PC-9 (cell line): Measurements from ENCODE around the gene KIF21B. TPM values are rescaled to one million over a fixed set of nuclear protein-coding genes. Genes with fewer than 3 reads are reported as not detected.
"Not testable (repeated sequence)": the region's sequence is repeated elsewhere in the genome, so short reads cannot be mapped to it uniquely, and the experiment has no call there.

Experiments
- BruUV-seq: library from RNA; stranded (reverse); fragments of 400-500 nt; replicated peaks from 2 replicates; lab custom pipeline; 2021; lab: Mats Ljungman, UMichigan
- CTCF ChIA-PET: fragments of 300-600 bp; sonication (Branson Sonifier 250); formaldehyde crosslinking; loops from one replicate; lab custom pipeline; 2022; ENCODE audit warnings: antibody characterized with exemption; lab: Charles Lee
- POLR2A ChIA-PET: fragments of 300-600 bp; sonication (Branson Sonifier 250); formaldehyde crosslinking; loops from one replicate; lab custom pipeline; 2022; ENCODE audit warnings: antibody characterized with exemption; ENCODE audit not compliant: unreplicated experiment; lab: Charles Lee
- DNase-seq, 2 experiments: peaks; one replicate each; pipeline versions ENCODE4 v3.0.0 to v3.0.0-alpha.2; 2015 to 2022; ENCODE audit warnings: mixed read lengths in 1 of 2
- H2AFZ ChIP-seq: fragments of 200-600 bp; sonication (generic); 2 replicates; pipeline ENCODE4 v1.8.1; 2017; ENCODE audit warnings: antibody characterized with exemption
- H3F3A ChIP-seq: fragments of 200-600 bp; sonication (generic); 2 replicates; pipeline ENCODE4 v1.8.1; 2017; ENCODE audit warnings: antibody characterized with exemption, mild to moderate bottlenecking, low read depth; ENCODE audit not compliant: insufficient read depth
- H3K27ac ChIP-seq: fragments of 200-600 bp; sonication (generic); 2 replicates; pipeline ENCODE4 v1.6.1; 2016; ENCODE audit warnings: mixed run types
- H3K27me3 ChIP-seq: fragments of 200-600 bp; sonication (generic); 2 replicates; pipeline ENCODE4 v1.6.1; 2016; ENCODE audit warnings: low read depth, mixed run types; ENCODE audit not compliant: insufficient read depth
- H3K36me3 ChIP-seq: fragments of 200-600 bp; sonication (generic); 2 replicates; pipeline ENCODE4 v1.6.1; 2016; ENCODE audit warnings: low read depth, mixed run types
- H3K4me1 ChIP-seq: fragments of 200-600 bp; sonication (generic); replicated peaks from 2 replicates; pipeline ENCODE4 v1.6.1; 2016; ENCODE audit warnings: mixed run types; ENCODE audit not compliant: insufficient read depth
- H3K4me2 ChIP-seq: fragments of 200-600 bp; sonication (generic); 2 replicates; pipeline ENCODE4 v1.6.1; 2017; ENCODE audit warnings: mixed run types
- H3K4me3 ChIP-seq: fragments of 200-600 bp; sonication (generic); 2 replicates; pipeline ENCODE4 v1.6.1; 2016; ENCODE audit warnings: mixed run types
- H3K79me2 ChIP-seq: fragments of 200-600 bp; sonication (generic); 2 replicates; pipeline ENCODE4 v1.6.1; 2017; ENCODE audit warnings: low read depth, mixed run types
- H3K9me2 ChIP-seq: fragments of 200-600 bp; sonication (generic); 2 replicates; pipeline ENCODE4 v1.8.1; 2017; ENCODE audit warnings: mild to moderate bottlenecking; ENCODE audit not compliant: insufficient read depth
- H3K9me3 ChIP-seq: fragments of 200-600 bp; sonication (generic); 2 replicates; pipeline ENCODE4 v1.8.1; 2016; ENCODE audit warnings: low read depth; ENCODE audit not compliant: insufficient read depth
- H4K20me1 ChIP-seq: fragments of 200-600 bp; sonication (generic); 2 replicates; pipeline ENCODE4 v1.8.1; 2017; ENCODE audit not compliant: insufficient read depth
- EZH2 ChIP-seq: fragments of 200-600 bp; sonication (generic); IDR thresholded peaks from 2 replicates; pipeline ENCODE4 v1.8.0; 2017; ENCODE audit warnings: antibody characterized with exemption, low read depth
- intact Hi-C: fragments of 100-400 bp; cut with micrococcal nuclease; formaldehyde crosslinking; loops from one replicate; pipeline ENCODE4 v1.10.0; 2022; ENCODE audit not compliant: unreplicated experiment
- total RNA-seq: library from RNA; stranded (reverse); gene quantifications from 2 replicates; pipeline ENCODE4 v1.2.3, GENCODE V29; 2021
- TF ChIP-seq, protein P1 (sequence below): fragments of 200-600 bp; sonication (generic); conservative IDR thresholded peaks from 2 replicates; pipeline ENCODE4 v1.6.1; 2017; ENCODE audit warnings: mixed run types, antibody characterized with exemption, mild to moderate bottlenecking, moderate library complexity

The KIF21B gene
- total RNA-seq, 1 experiment from 2014 or later, result 3.7 TPM

DNA sequence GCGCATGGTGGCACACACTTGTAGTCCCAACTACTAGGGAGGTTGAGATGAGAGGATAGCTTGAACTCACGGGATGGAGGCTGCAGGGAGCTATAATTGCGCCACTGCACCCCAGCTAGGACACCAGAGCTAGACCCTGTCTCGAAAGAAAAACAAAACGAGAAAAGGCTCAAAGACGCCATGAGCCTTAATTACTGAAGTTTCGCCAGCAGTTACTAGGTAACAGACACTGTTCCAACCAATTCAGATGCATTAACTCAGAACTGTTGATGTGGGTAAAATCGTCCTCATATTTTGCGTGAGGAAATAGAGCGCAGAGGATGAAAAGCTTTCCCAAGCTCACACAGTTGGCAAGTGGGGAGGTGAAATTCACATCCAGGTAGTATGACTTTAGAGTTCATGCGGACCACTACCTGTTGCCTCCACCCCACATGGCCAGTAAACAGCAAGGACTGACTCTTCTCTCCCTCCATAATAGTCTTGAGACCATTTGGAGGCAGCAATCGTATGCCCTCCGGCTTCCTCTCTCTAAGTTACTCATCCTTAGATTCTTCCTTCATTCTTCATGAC, 88.8 kb downstream of the KIF21B start:
- ChIA-PET POLR2A (no interaction called here), CTCF (no interaction called here)
- H2AFZ ChIP-seq, result no peak overlapping the region
- no peak for DNase-seq
- H3K4me2 ChIP-seq, result no peak overlapping the region
- H3K4me3 ChIP-seq, result no peak overlapping the region
- no peaks in the 10 kb centered on the region for H3F3A ChIP-seq
- H3K36me3 ChIP-seq, result no peaks in the 10 kb centered on the region
- no peaks in the 10 kb centered on the region for H3K79me2 ChIP-seq
- H3K27ac ChIP-seq, result no peak overlapping the region
- TF ChIP-seq, protein P1, sequence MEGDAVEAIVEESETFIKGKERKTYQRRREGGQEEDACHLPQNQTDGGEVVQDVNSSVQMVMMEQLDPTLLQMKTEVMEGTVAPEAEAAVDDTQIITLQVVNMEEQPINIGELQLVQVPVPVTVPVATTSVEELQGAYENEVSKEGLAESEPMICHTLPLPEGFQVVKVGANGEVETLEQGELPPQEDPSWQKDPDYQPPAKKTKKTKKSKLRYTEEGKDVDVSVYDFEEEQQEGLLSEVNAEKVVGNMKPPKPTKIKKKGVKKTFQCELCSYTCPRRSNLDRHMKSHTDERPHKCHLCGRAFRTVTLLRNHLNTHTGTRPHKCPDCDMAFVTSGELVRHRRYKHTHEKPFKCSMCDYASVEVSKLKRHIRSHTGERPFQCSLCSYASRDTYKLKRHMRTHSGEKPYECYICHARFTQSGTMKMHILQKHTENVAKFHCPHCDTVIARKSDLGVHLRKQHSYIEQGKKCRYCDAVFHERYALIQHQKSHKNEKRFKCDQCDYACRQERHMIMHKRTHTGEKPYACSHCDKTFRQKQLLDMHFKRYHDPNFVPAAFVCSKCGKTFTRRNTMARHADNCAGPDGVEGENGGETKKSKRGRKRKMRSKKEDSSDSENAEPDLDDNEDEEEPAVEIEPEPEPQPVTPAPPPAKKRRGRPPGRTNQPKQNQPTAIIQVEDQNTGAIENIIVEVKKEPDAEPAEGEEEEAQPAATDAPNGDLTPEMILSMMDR, result no peak
- no peak for TF ChIP-seq EZH2
- H3K9me3 ChIP-seq, result no peaks in the 10 kb centered on the region
- H3K4me1 ChIP-seq, result no peaks in the 10 kb centered on the region
- no peaks in the 10 kb centered on the region for H4K20me1 ChIP-seq
- intact Hi-C loops, result no loop called here
- no peaks in the 10 kb centered on the region for H3K9me2 ChIP-seq
- BruUV-seq, result no TSS peak
- H3K27me3 ChIP-seq, result no peaks in the 10 kb centered on the region

DNA sequence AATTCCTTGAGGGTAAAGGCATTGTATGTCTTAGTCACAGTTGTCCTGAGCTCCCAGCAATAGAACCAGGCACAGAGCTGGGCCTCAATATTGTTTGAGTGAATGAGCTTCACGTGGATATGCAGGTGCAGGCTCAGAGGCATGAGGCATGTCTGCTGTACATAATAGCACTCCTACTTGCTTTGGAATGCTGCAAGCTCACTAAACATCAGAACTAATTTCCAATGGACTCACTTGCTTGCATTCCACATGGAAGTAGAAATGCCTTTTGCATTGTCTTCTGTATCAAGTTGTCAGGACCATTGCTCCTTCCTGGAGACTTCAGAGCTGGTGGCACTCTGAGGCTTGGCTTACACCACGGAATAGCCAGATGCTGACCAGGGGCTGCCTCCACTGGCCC, 91.7 kb downstream of the KIF21B start:
- Histone ChIP-seq H3K79me2 (no peaks in the 10 kb centered on the region), H3F3A (no peaks in the 10 kb centered on the region), H3K9me2 (no peaks in the 10 kb centered on the region), H4K20me1 (no peaks in the 10 kb centered on the region), H3K36me3 (no peaks in the 10 kb centered on the region), H3K4me2 (no peak overlapping the region), H3K4me1 (no peaks in the 10 kb centered on the region), H3K4me3 (no peak overlapping the region), H3K27ac (no peak overlapping the region), H2AFZ (no peak overlapping the region), H3K9me3 (no peaks in the 10 kb centered on the region), H3K27me3 (no peaks in the 10 kb centered on the region)
- no peak for DNase-seq
- no TSS peak for BruUV-seq
- TF ChIP-seq EZH2, result no peak
- TF ChIP-seq, protein P1, result no peak
- POLR2A ChIA-PET, result no interaction called here
- CTCF ChIA-PET, result no interaction called here
- intact Hi-C loops, result no loop called here

DNA sequence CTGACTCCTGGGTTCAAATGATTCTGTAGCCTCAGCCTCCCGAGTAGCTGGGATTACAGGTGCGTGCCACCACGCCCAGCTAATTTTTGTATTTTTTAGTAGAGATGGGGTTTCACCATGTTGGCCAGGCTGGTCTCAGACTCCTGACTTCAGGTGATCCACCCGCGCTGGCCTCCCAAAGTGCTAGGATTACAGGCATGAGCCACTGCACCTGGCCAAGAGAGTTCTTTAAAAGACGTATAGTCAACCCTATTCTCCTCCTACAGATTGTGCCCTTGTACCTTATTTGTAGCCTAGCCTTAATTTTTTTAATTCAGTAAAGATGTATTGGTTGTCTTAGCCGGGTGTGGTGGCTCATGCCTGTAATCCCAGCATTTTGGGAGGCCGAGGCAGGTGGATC, 93.2 kb downstream of the KIF21B start:
- POLR2A ChIA-PET, result not testable (repeated sequence)

More for the DNA sequence above, 93.2 kb downstream of the KIF21B start:
- H3K27ac ChIP-seq, intact Hi-C loops, DNase-seq, H3K79me2 ChIP-seq, H3K27me3 ChIP-seq, H3K4me1 ChIP-seq, H3F3A ChIP-seq, BruUV-seq, H2AFZ ChIP-seq, H3K4me3 ChIP-seq, H3K9me2 ChIP-seq, H3K9me3 ChIP-seq, H3K36me3 ChIP-seq, H4K20me1 ChIP-seq, H3K4me2 ChIP-seq: not testable (repeated sequence)
- CTCF ChIA-PET, result interaction anchor here (0.6 kb wide), 1 partner anchor 87 kb away, joined by 3 read pairs; no protein-coding TSS in a partner anchor
